ENCODE data around the gene MYADM.

MYADM gene

DNA sequence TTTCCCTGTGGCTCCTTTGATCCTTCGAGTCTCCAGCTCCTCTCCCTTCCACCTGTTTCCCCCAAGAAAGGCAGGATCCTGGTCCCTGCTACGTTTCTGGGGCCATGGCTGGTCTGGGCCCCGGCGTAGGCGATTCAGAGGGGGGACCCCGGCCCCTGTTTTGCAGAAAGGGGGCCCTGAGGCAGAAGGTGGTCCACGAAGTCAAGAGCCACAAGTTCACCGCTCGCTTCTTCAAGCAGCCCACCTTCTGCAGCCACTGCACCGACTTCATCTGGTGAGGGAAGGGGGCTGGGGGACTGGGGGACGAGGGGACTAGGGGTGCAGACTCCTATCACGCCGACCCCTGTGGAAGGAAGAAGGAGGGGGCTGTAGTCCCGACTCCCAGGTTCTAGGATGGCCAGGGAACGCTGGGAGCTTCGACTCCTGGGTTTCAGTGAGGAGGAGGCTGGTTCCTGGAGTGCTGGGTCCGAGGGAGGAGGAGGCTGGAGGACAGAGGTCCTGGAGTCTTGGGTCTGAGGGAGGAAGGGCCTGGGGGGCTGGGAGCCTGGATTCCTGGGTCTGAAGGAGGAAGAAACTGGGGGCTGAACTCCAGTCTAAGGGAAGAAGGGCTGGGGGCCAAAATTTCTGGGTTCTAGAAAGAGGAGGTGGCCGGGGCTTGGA lies 14.8 kb downstream of the MYADM start:
- H3K4me3 ChIP-seq (ENCODE audit: low read depth, low read length): no peak overlapping the region
- TF ChIP-seq, protein P1, sequence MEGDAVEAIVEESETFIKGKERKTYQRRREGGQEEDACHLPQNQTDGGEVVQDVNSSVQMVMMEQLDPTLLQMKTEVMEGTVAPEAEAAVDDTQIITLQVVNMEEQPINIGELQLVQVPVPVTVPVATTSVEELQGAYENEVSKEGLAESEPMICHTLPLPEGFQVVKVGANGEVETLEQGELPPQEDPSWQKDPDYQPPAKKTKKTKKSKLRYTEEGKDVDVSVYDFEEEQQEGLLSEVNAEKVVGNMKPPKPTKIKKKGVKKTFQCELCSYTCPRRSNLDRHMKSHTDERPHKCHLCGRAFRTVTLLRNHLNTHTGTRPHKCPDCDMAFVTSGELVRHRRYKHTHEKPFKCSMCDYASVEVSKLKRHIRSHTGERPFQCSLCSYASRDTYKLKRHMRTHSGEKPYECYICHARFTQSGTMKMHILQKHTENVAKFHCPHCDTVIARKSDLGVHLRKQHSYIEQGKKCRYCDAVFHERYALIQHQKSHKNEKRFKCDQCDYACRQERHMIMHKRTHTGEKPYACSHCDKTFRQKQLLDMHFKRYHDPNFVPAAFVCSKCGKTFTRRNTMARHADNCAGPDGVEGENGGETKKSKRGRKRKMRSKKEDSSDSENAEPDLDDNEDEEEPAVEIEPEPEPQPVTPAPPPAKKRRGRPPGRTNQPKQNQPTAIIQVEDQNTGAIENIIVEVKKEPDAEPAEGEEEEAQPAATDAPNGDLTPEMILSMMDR (IDR thresholded peaks at IDR 0.05; ENCODE audit: borderline replicate concordance, insufficient read depth, low read depth, low read length): no peak

DNA sequence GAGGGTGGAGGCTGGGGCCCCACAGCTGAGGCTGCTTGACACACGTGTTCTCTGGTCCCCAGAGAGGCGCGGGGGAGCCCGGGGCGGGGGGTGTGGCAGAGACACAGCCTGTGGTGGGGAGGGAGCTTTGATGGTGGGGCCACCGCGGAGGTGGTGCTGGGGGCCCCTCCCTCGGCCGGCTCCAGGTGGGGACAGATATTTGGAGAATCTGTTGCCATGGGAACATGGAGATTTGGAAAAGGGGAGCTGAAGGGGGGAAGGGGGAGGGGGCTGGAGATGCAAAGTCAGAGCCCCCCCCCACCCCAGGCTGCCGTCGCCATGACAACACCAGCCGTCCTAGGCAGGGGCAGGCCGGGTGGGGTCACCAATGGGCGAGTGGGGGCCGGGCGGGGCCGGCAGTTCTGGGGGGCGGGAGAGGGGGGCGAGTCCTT lies 15.6 kb downstream of the MYADM start:
- TF ChIP-seq, protein P1 (IDR thresholded peaks at IDR 0.05; ENCODE audit: borderline replicate concordance, insufficient read depth, low read depth, low read length): no peak
- H3K4me3 ChIP-seq (ENCODE audit: low read depth, low read length): no peak overlapping the region

DNA sequence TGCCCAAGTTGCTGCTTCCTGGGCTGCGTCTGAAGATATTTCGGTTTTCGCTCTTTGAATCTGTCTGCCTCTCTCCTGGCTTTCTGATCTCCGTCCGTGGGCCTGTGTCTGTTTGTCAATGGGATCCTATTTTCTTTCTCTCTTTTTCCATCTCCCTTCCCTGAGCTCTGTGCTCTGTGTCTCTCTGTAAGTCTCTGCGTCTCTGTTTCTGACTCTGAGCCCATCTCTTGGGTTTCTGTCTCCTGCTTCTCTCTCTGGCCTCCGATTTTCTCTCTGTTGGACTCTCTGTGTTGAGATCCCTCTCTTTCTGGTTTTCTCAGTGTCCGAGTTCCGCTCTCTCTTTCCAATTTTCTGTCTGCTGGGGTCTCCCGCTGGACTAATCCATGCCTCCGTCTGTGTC lies 16.1 kb downstream of the MYADM start:
- TF ChIP-seq, protein P1 (IDR thresholded peaks at IDR 0.05; ENCODE audit: borderline replicate concordance, insufficient read depth, low read depth, low read length): no peak
- H3K4me3 ChIP-seq (ENCODE audit: low read depth, low read length): no peak overlapping the region

DNA sequence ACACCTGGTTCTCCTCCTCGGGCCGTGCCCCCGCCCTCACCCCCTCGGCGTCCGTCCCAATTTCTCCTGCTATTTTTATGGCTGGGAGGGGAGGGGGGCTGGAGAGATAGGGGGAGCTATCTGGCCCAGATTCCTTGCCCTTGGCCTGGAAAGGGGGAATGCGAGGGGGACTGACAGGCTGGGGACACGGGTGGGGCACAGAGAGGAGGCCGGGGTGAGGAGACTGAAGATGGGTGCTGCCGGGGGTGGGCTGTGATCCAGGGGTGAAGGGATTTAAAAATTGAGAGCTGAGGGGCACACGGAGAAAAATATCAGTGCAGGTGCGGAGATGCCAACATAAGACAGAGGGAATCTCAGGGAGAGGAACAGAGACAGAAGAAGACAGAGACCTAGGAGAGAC lies 16.6 kb downstream of the MYADM start:
- TF ChIP-seq, protein P1 (IDR thresholded peaks at IDR 0.05; ENCODE audit: borderline replicate concordance, insufficient read depth, low read depth, low read length): no peak
- H3K4me3 ChIP-seq (ENCODE audit: low read depth, low read length): no peak overlapping the region

DNA sequence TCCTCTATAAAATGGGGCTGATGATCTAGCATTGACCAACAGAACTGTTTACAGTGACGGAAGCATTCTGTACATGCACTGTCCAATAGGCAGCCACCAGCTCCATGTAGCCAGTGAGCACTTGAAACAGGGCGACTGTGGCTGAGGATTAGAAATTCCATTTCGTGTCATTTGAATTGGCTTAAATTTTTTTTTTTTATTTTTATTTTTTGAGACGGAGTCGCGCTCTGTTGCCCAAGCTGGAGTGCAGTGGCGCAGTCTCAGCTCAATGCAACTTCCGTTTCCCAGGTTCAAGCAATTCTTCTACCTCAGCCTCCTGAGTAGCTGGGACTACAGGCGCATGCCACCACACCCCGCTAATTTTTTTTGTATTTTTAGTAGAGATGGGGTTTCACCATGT lies 17.4 kb downstream of the MYADM start:
- TF ChIP-seq, protein P1 (IDR thresholded peaks at IDR 0.05; ENCODE audit: borderline replicate concordance, insufficient read depth, low read depth, low read length): no peak

DNA sequence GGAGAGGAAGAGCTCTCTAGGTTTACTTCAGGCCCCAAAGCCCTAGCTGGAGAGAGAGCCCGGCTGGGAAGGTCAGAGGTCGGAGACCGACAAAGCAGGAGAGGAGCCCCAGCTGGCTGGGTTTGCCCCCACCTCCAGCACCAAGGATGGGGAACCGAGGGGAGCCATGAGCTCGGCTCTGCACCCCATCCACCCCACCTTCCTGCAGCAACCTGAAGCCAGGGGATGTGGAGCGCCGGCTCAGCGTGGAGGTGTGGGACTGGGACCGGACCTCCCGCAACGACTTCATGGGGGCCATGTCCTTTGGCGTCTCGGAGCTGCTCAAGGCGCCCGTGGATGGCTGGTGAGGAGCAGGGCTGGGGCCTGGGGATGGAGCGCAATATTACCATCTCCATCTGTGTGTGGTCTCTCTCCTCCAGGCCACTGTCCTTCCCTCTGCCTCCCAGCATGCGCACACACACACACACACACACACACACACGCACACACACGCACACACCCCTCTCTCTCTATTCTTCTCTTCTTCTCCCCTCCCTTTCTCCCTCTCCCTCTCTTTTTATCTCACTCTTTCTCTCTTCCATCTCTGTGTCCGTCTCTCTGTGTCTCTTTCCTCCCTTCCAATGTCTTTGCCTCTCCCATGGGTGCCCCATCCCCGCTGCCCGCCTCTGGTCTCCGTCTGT lies 24.8 kb downstream of the MYADM start:
- TF ChIP-seq, protein P1 (IDR thresholded peaks at IDR 0.05; ENCODE audit: borderline replicate concordance, insufficient read depth, low read depth, low read length): no peak
- no peak overlapping the region for H3K4me3 ChIP-seq (ENCODE audit: low read depth, low read length)

More for the DNA sequence above, 17.4 kb downstream of the MYADM start:
- no peak overlapping the region for H3K4me3 ChIP-seq (ENCODE audit: low read depth, low read length)

DNA sequence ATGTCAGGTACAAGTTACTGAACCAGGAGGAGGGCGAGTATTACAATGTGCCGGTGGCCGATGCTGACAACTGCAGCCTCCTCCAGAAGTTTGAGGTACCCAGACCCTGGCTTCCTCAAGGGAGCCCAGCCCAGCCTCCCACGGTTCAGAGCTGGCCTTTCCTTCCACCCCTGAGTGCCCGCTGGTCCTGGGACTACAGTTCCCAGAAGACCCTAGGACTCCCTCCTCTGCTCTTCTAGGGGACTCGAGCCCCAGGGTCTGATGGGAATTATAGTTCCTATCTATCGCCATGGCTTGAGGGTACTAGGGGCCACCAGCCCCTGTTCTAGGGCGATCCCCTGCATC lies 25.3 kb downstream of the MYADM start:
- TF ChIP-seq, protein P1 (IDR thresholded peaks at IDR 0.05; ENCODE audit: borderline replicate concordance, insufficient read depth, low read depth, low read length): no peak

More for the DNA sequence above, 25.3 kb downstream of the MYADM start:
- no peak overlapping the region for H3K4me3 ChIP-seq (ENCODE audit: low read depth, low read length)

Measured in GM12875 (cell line).